ENCODE measurements around the gene PELI2.

DNA sequence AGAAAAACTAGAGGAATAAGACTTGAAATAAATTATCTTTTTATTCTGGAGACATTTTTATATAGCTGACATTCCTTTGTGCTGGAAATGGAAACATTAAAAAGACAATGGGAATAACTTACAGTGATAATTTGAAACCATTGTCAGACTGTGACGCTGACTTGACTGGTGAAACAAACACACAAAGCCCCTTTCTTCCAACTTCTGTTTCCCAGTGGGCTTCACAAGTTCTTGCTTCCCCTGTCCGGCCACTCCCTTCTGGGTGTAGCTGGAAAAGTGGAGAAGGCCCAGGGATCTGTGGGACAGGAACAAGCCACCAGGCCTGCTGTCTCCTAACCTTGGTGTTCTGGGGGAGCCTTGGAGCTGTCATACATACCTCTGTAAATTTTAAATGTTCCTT lies 58.8 kb downstream of the PELI2 start:
- TF ChIP-seq, protein P1, sequence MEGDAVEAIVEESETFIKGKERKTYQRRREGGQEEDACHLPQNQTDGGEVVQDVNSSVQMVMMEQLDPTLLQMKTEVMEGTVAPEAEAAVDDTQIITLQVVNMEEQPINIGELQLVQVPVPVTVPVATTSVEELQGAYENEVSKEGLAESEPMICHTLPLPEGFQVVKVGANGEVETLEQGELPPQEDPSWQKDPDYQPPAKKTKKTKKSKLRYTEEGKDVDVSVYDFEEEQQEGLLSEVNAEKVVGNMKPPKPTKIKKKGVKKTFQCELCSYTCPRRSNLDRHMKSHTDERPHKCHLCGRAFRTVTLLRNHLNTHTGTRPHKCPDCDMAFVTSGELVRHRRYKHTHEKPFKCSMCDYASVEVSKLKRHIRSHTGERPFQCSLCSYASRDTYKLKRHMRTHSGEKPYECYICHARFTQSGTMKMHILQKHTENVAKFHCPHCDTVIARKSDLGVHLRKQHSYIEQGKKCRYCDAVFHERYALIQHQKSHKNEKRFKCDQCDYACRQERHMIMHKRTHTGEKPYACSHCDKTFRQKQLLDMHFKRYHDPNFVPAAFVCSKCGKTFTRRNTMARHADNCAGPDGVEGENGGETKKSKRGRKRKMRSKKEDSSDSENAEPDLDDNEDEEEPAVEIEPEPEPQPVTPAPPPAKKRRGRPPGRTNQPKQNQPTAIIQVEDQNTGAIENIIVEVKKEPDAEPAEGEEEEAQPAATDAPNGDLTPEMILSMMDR (IDR thresholded peaks at IDR 0.05; ENCODE audit: low read length): no peak
- no peak for TF ChIP-seq EZH2 (optimal IDR thresholded peaks at IDR 0.05; ENCODE audit: low read depth, low read length)
- no peak for TF ChIP-seq EZH2phosphoT487 (IDR thresholded peaks at IDR 0.05; ENCODE audit: low read length)
